HG03025 (cell line): ENCODE measurements around the gene SIGLEC9.
"Not testable (repeated sequence)": the region's sequence is repeated elsewhere in the genome, so short reads cannot be mapped to it uniquely, and the experiment has no call there.

Source experiments
- ATAC-seq: cut with Tn5 transposase; IDR thresholded peaks from one replicate; pipeline ENCODE4 v1.9.1; 2021; ENCODE audit warnings: mild to moderate bottlenecking, moderate library complexity; ENCODE audit not compliant: unreplicated experiment, low FRiP score

Gene SIGLEC9

GRCh38 chr19:51169283-51169918 is 44.7 kb downstream of the SIGLEC9 start:
- ATAC-seq: not testable (repeated sequence)

- no peak for ATAC-seq
These were observed 47.5 kb downstream of the SIGLEC9 start for GRCh38 chr19:51172223-51172622.

GRCh38 chr19:51173681-51174080 is 49.0 kb downstream of the SIGLEC9 start:
- no peak for ATAC-seq

GRCh38 chr19:51179256-51179655 is 54.5 kb downstream of the SIGLEC9 start:
- no peak for ATAC-seq
